Measurements from ENCODE around the gene CHD2. TPM values are rescaled to one million over a fixed set of nuclear protein-coding genes. Genes with fewer than 3 reads are reported as not detected.
"Not testable (repeated sequence)": the region's sequence is repeated elsewhere in the genome, so short reads cannot be mapped to it uniquely, and the experiment has no call there.

Gene CHD2
- total RNA-seq, 2 experiments from 2014 or later, result 129 to 148 TPM

GRCh38 chr15:93039562-93040287, 139.6 kb downstream of the CHD2 start:
- H3K27ac Mint-ChIP-seq; H3K4me3 Mint-ChIP-seq; DNase-seq; H3K9me3 Mint-ChIP-seq; POLR2A ChIA-PET; H3K36me3 Mint-ChIP-seq (ENCODE audit: low read depth); H3K27me3 Mint-ChIP-seq; H3K4me1 Mint-ChIP-seq: not testable (repeated sequence)
- CTCF ChIA-PET, result interaction anchor here (1.2 to 1.6 kb wide), 2 partner anchors 9 to 19 kb away, joined by 3 to 5 read pairs; no protein-coding TSS in a partner anchor

GRCh38 chr15:93040288-93041158, 140.4 kb downstream of the CHD2 start:
- POLR2A ChIA-PET, result no interaction called here
- CTCF ChIA-PET, result interaction anchor here (0.6 to 1.6 kb wide), 5 partner anchors 10 to 478 kb away, joined by 3 to 6 read pairs (median 5); no protein-coding TSS in a partner anchor
- Mint-ChIP-seq H3K9me3 (no peaks in the 10 kb centered on the region), H3K4me1 (peaks cover 3% of the 10 kb centered on the region), H3K4me3 (no peak overlapping the region), H3K27me3 (no peaks in the 10 kb centered on the region), H3K36me3 (ENCODE audit: low read depth) (no peaks in the 10 kb centered on the region), H3K27ac (no peak overlapping the region)
- DNase-seq, result no peak

GRCh38 chr15:93041159-93041547, 141.0 kb downstream of the CHD2 start:
- no peak for DNase-seq
- Mint-ChIP-seq H3K9me3 (peaks cover 3% of the 10 kb centered on the region), H3K27me3 (no peaks in the 10 kb centered on the region), H3K36me3 (ENCODE audit: low read depth) (no peaks in the 10 kb centered on the region), H3K27ac (no peak overlapping the region), H3K4me1 (peaks cover under 1% of the 10 kb centered on the region), H3K4me3 (no peak overlapping the region)
- ChIA-PET CTCF (interaction anchor here (0.7 kb wide), 3 partner anchors 36 to 478 kb away, joined by 4 to 6 read pairs (median 5); no protein-coding TSS in a partner anchor), POLR2A (no interaction called here)

GRCh38 chr15:93042211-93042610, 142.1 kb downstream of the CHD2 start:
- no peak for DNase-seq
- Mint-ChIP-seq H3K36me3 (ENCODE audit: low read depth) (no peaks in the 10 kb centered on the region), H3K4me1 (peaks cover 4% of the 10 kb centered on the region), H3K27me3 (no peaks in the 10 kb centered on the region), H3K27ac (no peak overlapping the region), H3K4me3 (no peak overlapping the region), H3K9me3 (peaks cover 7% of the 10 kb centered on the region)
- ChIA-PET CTCF (no interaction called here), POLR2A (no interaction called here)

GRCh38 chr15:93042691-93043378, 142.7 kb downstream of the CHD2 start:
- Mint-ChIP-seq H3K9me3 (peaks cover 7% of the 10 kb centered on the region), H3K27me3 (no peaks in the 10 kb centered on the region), H3K4me1 (peaks cover 9% of the 10 kb centered on the region), H3K4me3 (no peak overlapping the region), H3K27ac (no peak overlapping the region), H3K36me3 (ENCODE audit: low read depth) (no peaks in the 10 kb centered on the region)
- CTCF ChIA-PET, result no interaction called here
- DNase-seq, result no peak
- POLR2A ChIA-PET, result no interaction called here

- no peak overlapping the region for H3K4me3 Mint-ChIP-seq
- H3K27me3 Mint-ChIP-seq, result no peaks in the 10 kb centered on the region
- peaks cover 7% of the 10 kb centered on the region for H3K9me3 Mint-ChIP-seq
- no peak overlapping the region for H3K27ac Mint-ChIP-seq
- ChIA-PET CTCF (no interaction called here), POLR2A (interaction anchor here (0.6 kb wide), 1 partner anchor 304 kb away, joined by 3 read pairs; no protein-coding TSS in a partner anchor)
- DNase-seq, result no peak
- no peaks in the 10 kb centered on the region for H3K36me3 Mint-ChIP-seq (ENCODE audit: low read depth)
- peaks cover 15% of the 10 kb centered on the region for H3K4me1 Mint-ChIP-seq
Measured at GRCh38 chr15:93043621-93044300, 143.6 kb downstream of the CHD2 start.

- CTCF ChIA-PET, result interaction anchor here (1.6 kb wide), 1 partner anchor 9 kb away, joined by 5 read pairs; no protein-coding TSS in a partner anchor
- POLR2A ChIA-PET, result interaction anchor here (0.6 kb wide), 1 partner anchor 304 kb away, joined by 3 read pairs; no protein-coding TSS in a partner anchor
- Mint-ChIP-seq H3K27ac (no peak overlapping the region), H3K36me3 (ENCODE audit: low read depth) (no peaks in the 10 kb centered on the region), H3K9me3 (peaks cover 7% of the 10 kb centered on the region), H3K27me3 (no peaks in the 10 kb centered on the region), H3K4me1 (peaks cover 22% of the 10 kb centered on the region), H3K4me3 (no peak overlapping the region)
- no peak for DNase-seq
Measured at GRCh38 chr15:93044301-93045190, 144.4 kb downstream of the CHD2 start.

GRCh38 chr15:93045191-93045785, 145.2 kb downstream of the CHD2 start:
- ChIA-PET POLR2A (no interaction called here), CTCF (interaction anchor here (1.6 kb wide), 1 partner anchor 9 kb away, joined by 5 read pairs; no protein-coding TSS in a partner anchor)
- peaks cover 7% of the 10 kb centered on the region for H3K9me3 Mint-ChIP-seq
- no peak for DNase-seq
- no peaks in the 10 kb centered on the region for H3K27me3 Mint-ChIP-seq
- H3K27ac Mint-ChIP-seq, result no peak overlapping the region
- no peaks in the 10 kb centered on the region for H3K36me3 Mint-ChIP-seq (ENCODE audit: low read depth)
- no peak overlapping the region for H3K4me3 Mint-ChIP-seq
- peaks cover 22% of the 10 kb centered on the region for H3K4me1 Mint-ChIP-seq

GRCh38 chr15:93046120-93046519, 146.0 kb downstream of the CHD2 start:
- POLR2A ChIA-PET, result no interaction called here
- peaks cover 22% of the 10 kb centered on the region for H3K4me1 Mint-ChIP-seq
- CTCF ChIA-PET, result interaction anchor here (0.6 to 1.6 kb wide), 2 partner anchors 9 to 10 kb away, joined by 3 to 5 read pairs; no protein-coding TSS in a partner anchor

GRCh38 chr15:93046721-93047120, 146.6 kb downstream of the CHD2 start:
- no peak for DNase-seq
- Mint-ChIP-seq H3K27ac (peak overlapping the region; percentile 58), H3K4me1 (peaks cover 22% of the 10 kb centered on the region), H3K36me3 (ENCODE audit: low read depth) (no peaks in the 10 kb centered on the region), H3K27me3 (no peaks in the 10 kb centered on the region), H3K4me3 (no peak overlapping the region), H3K9me3 (peaks cover 7% of the 10 kb centered on the region)
- CTCF ChIA-PET, result interaction anchor here (0.9 to 1.8 kb wide), 2 partner anchors 11 to 250 kb away, joined by 3 to 5 read pairs; no protein-coding TSS in a partner anchor
- POLR2A ChIA-PET, result no interaction called here

More at GRCh38 chr15:93046120-93046519, 146.0 kb downstream of the CHD2 start:
- Mint-ChIP-seq H3K36me3 (ENCODE audit: low read depth) (no peaks in the 10 kb centered on the region), H3K4me3 (no peak overlapping the region), H3K27me3 (no peaks in the 10 kb centered on the region), H3K27ac (peak overlapping the region; percentile 6), H3K9me3 (peaks cover 7% of the 10 kb centered on the region)
- DNase-seq, result no peak

All from activated CD4-positive, alpha-beta T cell treated with anti-CD3 and anti-CD28 coated beads, Interleukin-2, amount 10 ng/mL, durations not matched to agents 7 days and 5 days (primary cell).